OCI-LY1 (cell line): ENCODE data around the gene POLR2J.

Experiments used
- H2AFZ ChIP-seq: fragments of 200-600 bp; sonication (generic), shearing (Covaris generic); 2 replicates; pipeline ENCODE4 v1.6.0; 2014; ENCODE audit warnings: antibody characterized with exemption, mild to moderate bottlenecking, low read length
- H3F3A ChIP-seq: fragments of 200-600 bp; sonication (generic), shearing (Covaris generic); 2 replicates; pipeline ENCODE4 v1.6.0; 2014; ENCODE audit warnings: mild to moderate bottlenecking, antibody characterized with exemption, low read length, moderate library complexity; ENCODE audit not compliant: insufficient read depth
- H3K27ac ChIP-seq: fragments of 200-600 bp; sonication (generic); 2 replicates; pipeline ENCODE4 v1.5.1; 2014; ENCODE audit warnings: low read length, mixed run types, mild to moderate bottlenecking, low read depth; ENCODE audit not compliant: poor library complexity, severe bottlenecking
- H3K27me3 ChIP-seq: fragments of 200-600 bp; sonication (generic); 2 replicates; pipeline ENCODE4 v1.6.0; 2014; ENCODE audit warnings: antibody characterized with exemption, mild to moderate bottlenecking, low read length, moderate library complexity; ENCODE audit not compliant: insufficient read depth
- H3K36me3 ChIP-seq: fragments of 200-600 bp; sonication (generic); 2 replicates; pipeline ENCODE4 v1.6.1; 2014; ENCODE audit warnings: mild to moderate bottlenecking, antibody characterized with exemption, low read length, moderate library complexity, mixed read lengths; ENCODE audit not compliant: insufficient read depth
- H3K4me1 ChIP-seq: fragments of 200-600 bp; sonication (generic); 2 replicates; pipeline ENCODE4 v1.5.1; 2014; ENCODE audit warnings: mild to moderate bottlenecking, low read length, moderate library complexity; ENCODE audit not compliant: insufficient read depth, severe bottlenecking
- H3K4me2 ChIP-seq: fragments of 200-600 bp; sonication (generic), shearing (Covaris generic); 2 replicates; pipeline ENCODE4 v1.6.1; 2014; ENCODE audit warnings: low read length
- H3K4me3 ChIP-seq: fragments of 200-600 bp; sonication (generic); 2 replicates; pipeline ENCODE4 v1.5.1; 2014; ENCODE audit warnings: low read length, low read depth, mild to moderate bottlenecking, mixed read lengths; ENCODE audit not compliant: poor library complexity, severe bottlenecking
- H3K79me2 ChIP-seq: fragments of 200-600 bp; shearing (Covaris generic); 2 replicates; pipeline ENCODE4 v1.6.1; 2016; ENCODE audit warnings: mixed run types, low read length, mixed read lengths; ENCODE audit not compliant: insufficient read depth
- H3K9ac ChIP-seq: fragments of 200-600 bp; sonication (generic), shearing (Covaris generic); 2 replicates; pipeline ENCODE4 v1.6.1; 2014; ENCODE audit warnings: mild to moderate bottlenecking, low read length, mixed read lengths
- H3K9me2 ChIP-seq: fragments of 200-600 bp; sonication (generic), shearing (Covaris generic); 2 replicates; pipeline ENCODE4 v1.6.1; 2014; ENCODE audit warnings: low read depth, mild to moderate bottlenecking, low read length, mixed read lengths
- H3K9me3 ChIP-seq: fragments of 200-600 bp; shearing (Covaris generic); 2 replicates; pipeline ENCODE4 v1.6.1; 2014; ENCODE audit warnings: low read length, mixed read lengths
- H4K20me1 ChIP-seq: fragments of 200-600 bp; sonication (generic), shearing (Covaris generic); 2 replicates; pipeline ENCODE4 v1.6.0; 2016; ENCODE audit warnings: mild to moderate bottlenecking, low read length; ENCODE audit not compliant: insufficient read depth
- CTCF ChIP-seq: fragments of 200-600 bp; sonication (generic), shearing (Covaris generic); IDR thresholded peaks from 2 replicates; pipeline ENCODE4 v1.5.1; 2017; ENCODE audit warnings: mild to moderate bottlenecking, antibody characterized with exemption, low read length, moderate library complexity, mixed read lengths
- EZH2 ChIP-seq: fragments of 200-600 bp; sonication (generic), shearing (Covaris generic); IDR thresholded peaks from 2 replicates; pipeline ENCODE4 v1.8.0; 2017; ENCODE audit warnings: borderline replicate concordance, mixed run types, mild to moderate bottlenecking, antibody characterized with exemption, low read length, moderate library complexity, mixed read lengths

Gene POLR2J

GRCh38 chr7:102468478-102469350 lies 10.0 kb downstream of the POLR2J start:
- TF ChIP-seq CTCF (no peak), EZH2 (no peak)
- Histone ChIP-seq H3K9ac (no peak overlapping the region), H3K36me3 (peaks cover 58% of the 10 kb centered on the region), H3K27me3 (no peaks in the 10 kb centered on the region), H3K79me2 (peaks cover 9% of the 10 kb centered on the region), H4K20me1 (no peaks in the 10 kb centered on the region), H3K27ac (no peak overlapping the region), H3K4me2 (no peak overlapping the region), H3K4me3 (no peak overlapping the region), H3K4me1 (peaks cover 28% of the 10 kb centered on the region), H3F3A (no peaks in the 10 kb centered on the region), H2AFZ (no peak overlapping the region), H3K9me3 (no peaks in the 10 kb centered on the region), H3K9me2 (no peaks in the 10 kb centered on the region)

- H4K20me1 ChIP-seq: no peaks in the 10 kb centered on the region
- peaks cover 33% of the 10 kb centered on the region for H3K4me1 ChIP-seq
- no peak overlapping the region for H3K9ac ChIP-seq
- peaks cover 50% of the 10 kb centered on the region for H3K36me3 ChIP-seq
- no peak for TF ChIP-seq EZH2
- no peak for TF ChIP-seq CTCF
- H3K79me2 ChIP-seq: peaks cover 12% of the 10 kb centered on the region
- peak overlapping the region; percentile 51; the same call in 1 of the 2 replicates for H3K4me2 ChIP-seq
- H2AFZ ChIP-seq: no peak overlapping the region
- no peaks in the 10 kb centered on the region for H3F3A ChIP-seq
- H3K9me3 ChIP-seq: no peaks in the 10 kb centered on the region
- no peak overlapping the region for H3K4me3 ChIP-seq
- no peaks in the 10 kb centered on the region for H3K9me2 ChIP-seq
- no peaks in the 10 kb centered on the region for H3K27me3 ChIP-seq
- no peak overlapping the region for H3K27ac ChIP-seq
Measured at GRCh38 chr7:102467581-102468477, 10.9 kb downstream of the POLR2J start.

GRCh38 chr7:102466097-102466496 lies 12.6 kb downstream of the POLR2J start:
- no peaks in the 10 kb centered on the region for H4K20me1 ChIP-seq
- no peaks in the 10 kb centered on the region for H3F3A ChIP-seq
- H3K4me3 ChIP-seq: peak overlapping the region; percentile 90
- no peaks in the 10 kb centered on the region for H3K27me3 ChIP-seq
- peak overlapping the region; percentile 65 for H3K27ac ChIP-seq
- H3K4me2 ChIP-seq: peak overlapping the region; percentile 83
- H3K9me2 ChIP-seq: no peaks in the 10 kb centered on the region
- H2AFZ ChIP-seq: no peak overlapping the region
- peaks cover 33% of the 10 kb centered on the region for H3K4me1 ChIP-seq
- peak overlapping the region; percentile 95; the same call in 1 of the 2 replicates for H3K9ac ChIP-seq
- no peaks in the 10 kb centered on the region for H3K9me3 ChIP-seq
- peaks cover 12% of the 10 kb centered on the region for H3K79me2 ChIP-seq
- TF ChIP-seq CTCF (no peak), EZH2 (no peak)
- peaks cover 33% of the 10 kb centered on the region; the same call in 1 of the 2 replicates for H3K36me3 ChIP-seq
